Measurements from ENCODE around the gene SLC30A3. TPM values are rescaled to one million over a fixed set of nuclear protein-coding genes. Genes with fewer than 3 reads are reported as not detected.

Gene SLC30A3
- total RNA-seq, 1 donor from 2014 or later, result not detected

- no peak for TF ChIP-seq CTCF (conservative IDR thresholded peaks at IDR 0.05; ENCODE audit: low read depth, low read length)
- no peak overlapping the region for H3K4me3 ChIP-seq (ENCODE audit: low read depth, low read length)
- no peak for DNase-seq (ENCODE audit: low read depth)
Observed at GRCh38 chr2:27298391-27299080, 35.7 kb upstream of the SLC30A3 start.

- TF ChIP-seq CTCF (conservative IDR thresholded peaks at IDR 0.05; ENCODE audit: low read depth, low read length), result no peak
- no peak overlapping the region for H3K4me3 ChIP-seq (ENCODE audit: low read depth, low read length)
- DNase-seq (ENCODE audit: low read depth), result no peak
Observed at GRCh38 chr2:27297195-27297594, 34.3 kb upstream of the SLC30A3 start.

GRCh38 chr2:27296481-27296880 is 33.6 kb upstream of the SLC30A3 start:
- DNase-seq (ENCODE audit: low read depth), result no peak
- no peak for TF ChIP-seq CTCF (conservative IDR thresholded peaks at IDR 0.05; ENCODE audit: low read depth, low read length)
- no peak overlapping the region for H3K4me3 ChIP-seq (ENCODE audit: low read depth, low read length)

- no peak for DNase-seq (ENCODE audit: low read depth)
- no peak for TF ChIP-seq CTCF (conservative IDR thresholded peaks at IDR 0.05; ENCODE audit: low read depth, low read length)
- no peak overlapping the region for H3K4me3 ChIP-seq (ENCODE audit: low read depth, low read length)
Observed at GRCh38 chr2:27294928-27295327, 32.1 kb upstream of the SLC30A3 start.

DNA sequence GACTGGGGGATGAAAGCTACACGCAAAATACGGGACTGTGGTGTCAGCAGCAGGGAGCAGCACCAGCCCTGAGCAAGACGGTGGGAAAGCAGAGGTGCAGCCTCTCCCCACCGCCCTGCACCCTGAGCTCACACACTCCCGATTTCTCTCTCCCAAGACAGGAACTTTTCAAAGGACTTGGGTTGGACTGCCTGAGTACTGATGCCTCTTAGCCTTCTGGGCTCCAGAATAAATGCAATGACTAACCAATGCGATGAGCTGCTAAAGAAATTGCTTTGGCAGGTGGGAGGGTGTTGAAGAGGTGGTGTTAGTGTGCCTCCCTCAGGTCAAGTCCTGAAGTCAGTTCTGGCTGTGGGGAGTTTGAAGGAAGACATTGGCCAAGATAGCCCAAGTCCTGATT is 29.0 kb upstream of the SLC30A3 start:
- DNase-seq (ENCODE audit: low read depth), result no peak
- TF ChIP-seq CTCF (conservative IDR thresholded peaks at IDR 0.05; ENCODE audit: low read depth, low read length), result peak; percentile 15
- no peak overlapping the region for H3K4me3 ChIP-seq (ENCODE audit: low read depth, low read length)

- DNase-seq (ENCODE audit: low read depth), result no peak
- H3K4me3 ChIP-seq (ENCODE audit: low read depth, low read length), result no peak overlapping the region
- no peak for TF ChIP-seq CTCF (conservative IDR thresholded peaks at IDR 0.05; ENCODE audit: low read depth, low read length)
Observed at GRCh38 chr2:27290549-27290948, 27.7 kb upstream of the SLC30A3 start.

DNA sequence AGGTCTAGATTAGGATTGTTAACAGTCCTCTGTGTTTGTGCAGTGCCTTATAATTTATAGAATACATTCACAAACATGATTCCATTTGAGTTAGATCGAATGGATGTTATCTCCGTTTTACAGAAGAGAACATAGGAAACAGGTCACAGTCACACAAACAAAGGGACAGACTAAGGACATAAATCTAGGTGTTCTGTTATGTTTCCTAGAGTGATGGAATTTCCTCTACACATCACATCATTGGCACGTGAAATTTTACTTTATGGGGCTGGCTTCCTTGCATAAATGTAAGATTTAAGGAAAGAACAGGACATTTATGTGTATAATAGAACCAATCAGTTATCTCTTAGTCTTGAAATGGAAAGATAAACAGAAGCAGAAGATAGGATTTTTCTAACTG is 25.8 kb upstream of the SLC30A3 start:
- no peak overlapping the region for H3K4me3 ChIP-seq (ENCODE audit: low read depth, low read length)
- no peak for DNase-seq (ENCODE audit: low read depth)
- TF ChIP-seq CTCF (conservative IDR thresholded peaks at IDR 0.05; ENCODE audit: low read depth, low read length), result no peak

Data from epithelial cell of proximal tubule (primary cell).